NCI-H1417 (cell line): ENCODE measurements around the gene C11orf91.

Experiments
- DNase-seq, 3 experiments: peaks; one replicate each; lab custom pipeline; 2025; lab: John Stamatoyannopoulos, UW

Gene C11orf91

GRCh38 chr11:33649944-33650343 lies 50.7 kb downstream of the C11orf91 start:
- DNase-seq: no peak
